Measurements from ENCODE around the gene ERICH2. TPM values are rescaled to one million over a fixed set of nuclear protein-coding genes. Genes with fewer than 3 reads are reported as not detected.

ERICH2 gene
- total RNA-seq, 1 donor from 2014 or later = 1.7 TPM

DNA sequence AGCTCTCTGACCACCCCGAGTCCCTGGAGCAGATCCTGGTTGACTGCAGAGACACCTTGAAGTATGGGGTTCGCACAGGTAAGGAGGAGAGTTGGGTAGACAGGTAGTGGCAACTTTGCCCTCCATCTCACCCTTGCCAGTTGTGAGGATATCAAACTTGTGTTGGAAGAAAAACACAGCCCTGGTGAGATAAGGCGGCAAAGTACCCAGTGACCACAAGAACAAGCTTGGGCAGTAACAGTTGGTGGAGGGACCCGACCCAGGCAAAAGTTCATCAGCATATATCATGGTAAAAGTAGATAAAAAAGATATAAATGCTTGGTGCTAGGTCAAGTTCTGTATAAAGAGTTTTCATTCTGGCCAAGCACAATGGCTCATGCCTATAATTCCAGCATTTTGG, 60.9 kb downstream of the ERICH2 start:
- H3K9ac ChIP-seq (ENCODE audit: low read length) = no peak overlapping the region
- H3K4me1 ChIP-seq (ENCODE audit: insufficient read depth, low read length) = no peaks in the 10 kb centered on the region
- no peaks in the 10 kb centered on the region for H3K36me3 ChIP-seq (ENCODE audit: insufficient read depth, low read length)
- DNase-seq (ENCODE audit: low read depth) = no peak
- H4K20me1 ChIP-seq (ENCODE audit: insufficient read depth, low read length) = no peaks in the 10 kb centered on the region
- peaks cover 12% of the 10 kb centered on the region for H3K4me1 Mint-ChIP-seq (ENCODE audit: low read depth, unreplicated experiment)
- no peaks in the 10 kb centered on the region for H3K79me2 ChIP-seq (ENCODE audit: insufficient read depth, low read length)
- FAIRE-seq = no peak
- H3K27me3 ChIP-seq (ENCODE audit: insufficient read depth, low read length) = peaks cover 25% of the 10 kb centered on the region
- H3K9me3 ChIP-seq (ENCODE audit: insufficient read depth, low read depth, low read length) = no peaks in the 10 kb centered on the region
- H3K4me3 ChIP-seq (ENCODE audit: insufficient read depth, low read depth, low read length) = no peak overlapping the region
- H2AFZ ChIP-seq (ENCODE audit: low read depth, low read length) = no peak overlapping the region
- no peak overlapping the region for H3K27ac Mint-ChIP-seq (ENCODE audit: unreplicated experiment)
- H3K9me3 Mint-ChIP-seq (ENCODE audit: unreplicated experiment) = peaks cover 2% of the 10 kb centered on the region
- H3K4me2 ChIP-seq (ENCODE audit: low read length) = no peak overlapping the region
- no peak overlapping the region for H3K27ac ChIP-seq (ENCODE audit: low read depth, low read length)
- no peak overlapping the region for H3K4me3 Mint-ChIP-seq (ENCODE audit: unreplicated experiment)
- peaks cover 39% of the 10 kb centered on the region for H3K27me3 Mint-ChIP-seq (ENCODE audit: low read depth, unreplicated experiment)
- H3K36me3 Mint-ChIP-seq (ENCODE audit: low read depth, unreplicated experiment) = peaks cover 11% of the 10 kb centered on the region
- TF ChIP-seq, protein P1, sequence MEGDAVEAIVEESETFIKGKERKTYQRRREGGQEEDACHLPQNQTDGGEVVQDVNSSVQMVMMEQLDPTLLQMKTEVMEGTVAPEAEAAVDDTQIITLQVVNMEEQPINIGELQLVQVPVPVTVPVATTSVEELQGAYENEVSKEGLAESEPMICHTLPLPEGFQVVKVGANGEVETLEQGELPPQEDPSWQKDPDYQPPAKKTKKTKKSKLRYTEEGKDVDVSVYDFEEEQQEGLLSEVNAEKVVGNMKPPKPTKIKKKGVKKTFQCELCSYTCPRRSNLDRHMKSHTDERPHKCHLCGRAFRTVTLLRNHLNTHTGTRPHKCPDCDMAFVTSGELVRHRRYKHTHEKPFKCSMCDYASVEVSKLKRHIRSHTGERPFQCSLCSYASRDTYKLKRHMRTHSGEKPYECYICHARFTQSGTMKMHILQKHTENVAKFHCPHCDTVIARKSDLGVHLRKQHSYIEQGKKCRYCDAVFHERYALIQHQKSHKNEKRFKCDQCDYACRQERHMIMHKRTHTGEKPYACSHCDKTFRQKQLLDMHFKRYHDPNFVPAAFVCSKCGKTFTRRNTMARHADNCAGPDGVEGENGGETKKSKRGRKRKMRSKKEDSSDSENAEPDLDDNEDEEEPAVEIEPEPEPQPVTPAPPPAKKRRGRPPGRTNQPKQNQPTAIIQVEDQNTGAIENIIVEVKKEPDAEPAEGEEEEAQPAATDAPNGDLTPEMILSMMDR (IDR thresholded peaks at IDR 0.05; ENCODE audit: insufficient read depth, low read depth, low read length) = no peak
- TF ChIP-seq EZH2 (IDR thresholded peaks at IDR 0.05; ENCODE audit: insufficient read depth, low read length) = no peak

- H2AFZ ChIP-seq (ENCODE audit: low read depth, low read length) = no peak overlapping the region
- Mint-ChIP-seq H3K27me3 (ENCODE audit: low read depth, unreplicated experiment) (peaks cover 3% of the 10 kb centered on the region), H3K4me1 (ENCODE audit: low read depth, unreplicated experiment) (peaks cover 16% of the 10 kb centered on the region), H3K4me3 (ENCODE audit: unreplicated experiment) (no peak overlapping the region), H3K27ac (ENCODE audit: unreplicated experiment) (no peak overlapping the region), H3K36me3 (ENCODE audit: low read depth, unreplicated experiment) (peaks cover 2% of the 10 kb centered on the region), H3K9me3 (ENCODE audit: unreplicated experiment) (no peaks in the 10 kb centered on the region)
- no peak overlapping the region for H3K4me2 ChIP-seq (ENCODE audit: low read length)
- FAIRE-seq (no peak), DNase-seq (ENCODE audit: low read depth) (no peak)
- H3K4me1 ChIP-seq (ENCODE audit: insufficient read depth, low read length) = no peaks in the 10 kb centered on the region
- H3K27me3 ChIP-seq (ENCODE audit: insufficient read depth, low read length) = peaks cover 3% of the 10 kb centered on the region
- H4K20me1 ChIP-seq (ENCODE audit: insufficient read depth, low read length) = no peaks in the 10 kb centered on the region
- no peaks in the 10 kb centered on the region for H3K79me2 ChIP-seq (ENCODE audit: insufficient read depth, low read length)
- no peaks in the 10 kb centered on the region for H3K36me3 ChIP-seq (ENCODE audit: insufficient read depth, low read length)
- H3K4me3 ChIP-seq (ENCODE audit: insufficient read depth, low read depth, low read length) = no peak overlapping the region
- TF ChIP-seq, protein P1 (IDR thresholded peaks at IDR 0.05; ENCODE audit: insufficient read depth, low read depth, low read length) = no peak
- TF ChIP-seq EZH2 (IDR thresholded peaks at IDR 0.05; ENCODE audit: insufficient read depth, low read length) = no peak
- no peaks in the 10 kb centered on the region for H3K9me3 ChIP-seq (ENCODE audit: insufficient read depth, low read depth, low read length)
- H3K27ac ChIP-seq (ENCODE audit: low read depth, low read length) = no peak overlapping the region
- H3K9ac ChIP-seq (ENCODE audit: low read length) = no peak overlapping the region
Measured at GRCh38 chr2:170836027-170836426, 65.8 kb downstream of the ERICH2 start.

- no peak overlapping the region for H3K9ac ChIP-seq (ENCODE audit: low read length)
- no peak overlapping the region for H2AFZ ChIP-seq (ENCODE audit: low read depth, low read length)
- H3K36me3 ChIP-seq (ENCODE audit: insufficient read depth, low read length) = no peaks in the 10 kb centered on the region
- H3K9me3 ChIP-seq (ENCODE audit: insufficient read depth, low read depth, low read length) = no peaks in the 10 kb centered on the region
- H3K4me3 ChIP-seq (ENCODE audit: insufficient read depth, low read depth, low read length) = no peak overlapping the region
- Mint-ChIP-seq H3K4me3 (ENCODE audit: unreplicated experiment) (no peak overlapping the region), H3K4me1 (ENCODE audit: low read depth, unreplicated experiment) (peaks cover 28% of the 10 kb centered on the region), H3K36me3 (ENCODE audit: low read depth, unreplicated experiment) (peaks cover 2% of the 10 kb centered on the region), H3K9me3 (ENCODE audit: unreplicated experiment) (peaks cover 3% of the 10 kb centered on the region), H3K27me3 (ENCODE audit: low read depth, unreplicated experiment) (peaks cover 3% of the 10 kb centered on the region), H3K27ac (ENCODE audit: unreplicated experiment) (no peak overlapping the region)
- H3K79me2 ChIP-seq (ENCODE audit: insufficient read depth, low read length) = no peaks in the 10 kb centered on the region
- H3K4me1 ChIP-seq (ENCODE audit: insufficient read depth, low read length) = peaks cover 15% of the 10 kb centered on the region
- DNase-seq (ENCODE audit: low read depth) (no peak), FAIRE-seq (no peak)
- no peak overlapping the region for H3K4me2 ChIP-seq (ENCODE audit: low read length)
- TF ChIP-seq EZH2 (IDR thresholded peaks at IDR 0.05; ENCODE audit: insufficient read depth, low read length) = no peak
- TF ChIP-seq, protein P1 (IDR thresholded peaks at IDR 0.05; ENCODE audit: insufficient read depth, low read depth, low read length) = no peak
- no peaks in the 10 kb centered on the region for H4K20me1 ChIP-seq (ENCODE audit: insufficient read depth, low read length)
- H3K27me3 ChIP-seq (ENCODE audit: insufficient read depth, low read length) = peaks cover 3% of the 10 kb centered on the region
- no peak overlapping the region for H3K27ac ChIP-seq (ENCODE audit: low read depth, low read length)
Measured at GRCh38 chr2:170840717-170841210, 70.6 kb downstream of the ERICH2 start.

Measured in astrocyte (in vitro differentiated cells and primary cell).